GM23338 (cell line): Measurements from ENCODE around the gene QKI. TPM values are rescaled to one million over a fixed set of nuclear protein-coding genes. Genes with fewer than 3 reads are reported as not detected.

Source experiments
- ATAC-seq: fragments of 200-7000 bp; cut with Tn5 transposase; 3 replicates; pipeline ENCODE4 v1.9.1; 2020
- DNase-seq: peaks from one replicate; pipeline ENCODE4 v3.0.0-alpha.2; 2015; ENCODE audit warnings: low spot score
- H2AFZ ChIP-seq: fragments of 200-600 bp; sonication (generic); 2 replicates; pipeline ENCODE4 v1.8.0; 2016; ENCODE audit warnings: antibody characterized with exemption, mild to moderate bottlenecking, moderate library complexity
- H3F3A ChIP-seq: fragments of 200-600 bp; sonication (generic); replicated peaks from 2 replicates; pipeline ENCODE4 v1.8.0; 2017; ENCODE audit warnings: antibody characterized with exemption, mixed run types, low read depth
- H3K27ac ChIP-seq: fragments of 200-600 bp; sonication (generic); 2 replicates; pipeline ENCODE4 v1.6.1; 2016; ENCODE audit warnings: low read depth
- H3K27me3 ChIP-seq: fragments of 200-600 bp; sonication (generic); 2 replicates; pipeline ENCODE4 v1.8.0; 2016; ENCODE audit warnings: mild to moderate bottlenecking, mixed run types, moderate library complexity; ENCODE audit not compliant: insufficient read depth
- H3K36me3 ChIP-seq: fragments of 200-600 bp; sonication (generic); 2 replicates; pipeline ENCODE4 v1.8.0; 2016; ENCODE audit warnings: mild to moderate bottlenecking; ENCODE audit not compliant: insufficient read depth
- H3K4me1 ChIP-seq: fragments of 200-600 bp; sonication (generic); 2 replicates; pipeline ENCODE4 v1.8.0; 2016; ENCODE audit warnings: mild to moderate bottlenecking, moderate library complexity; ENCODE audit not compliant: insufficient read depth
- H3K4me2 ChIP-seq: fragments of 200-600 bp; sonication (generic); 2 replicates; pipeline ENCODE4 v1.7.1; 2017; ENCODE audit warnings: mixed run types
- H3K4me3 ChIP-seq: fragments of 200-600 bp; sonication (generic); 2 replicates; pipeline ENCODE4 v1.6.1; 2016; ENCODE audit warnings: mixed run types
- H3K79me2 ChIP-seq: fragments of 200-600 bp; sonication (generic); replicated peaks from 2 replicates; pipeline ENCODE4 v1.8.0; 2017; ENCODE audit warnings: mild to moderate bottlenecking; ENCODE audit not compliant: insufficient read depth
- H3K9me2 ChIP-seq: fragments of 200-600 bp; sonication (generic); 2 replicates; pipeline ENCODE4 v1.8.0; 2017; ENCODE audit not compliant: insufficient read depth
- H4K20me1 ChIP-seq: fragments of 200-600 bp; sonication (generic); replicated peaks from 2 replicates; pipeline ENCODE4 v1.8.0; 2017; ENCODE audit warnings: mild to moderate bottlenecking; ENCODE audit not compliant: insufficient read depth
- H3K27ac Mint-ChIP-seq: 2 replicates; pipeline ENCODE4 v1.8.0; 2020; ENCODE audit warnings: inconsistent platforms, mild to moderate bottlenecking, moderate library complexity, mixed read lengths
- H3K27me3 Mint-ChIP-seq: 3 replicates; pipeline ENCODE4 v1.8.0; 2022; ENCODE audit warnings: low read depth, mild to moderate bottlenecking, moderate library complexity, mixed read lengths, inconsistent platforms; ENCODE audit not compliant: insufficient read depth, poor library complexity
- H3K36me3 Mint-ChIP-seq: 3 replicates; pipeline ENCODE4 v1.8.0; 2021; ENCODE audit warnings: low read depth, mild to moderate bottlenecking, inconsistent platforms, moderate library complexity, mixed read lengths
- H3K4me1 Mint-ChIP-seq: 3 replicates; pipeline ENCODE4 v1.8.0; 2020; ENCODE audit warnings: mild to moderate bottlenecking, inconsistent platforms, mixed read lengths
- H3K4me3 Mint-ChIP-seq: 3 replicates; pipeline ENCODE4 v1.8.0; 2021; ENCODE audit warnings: moderate library complexity, mild to moderate bottlenecking, inconsistent platforms, mixed read lengths
- H3K9me3 Mint-ChIP-seq: 3 replicates; pipeline ENCODE4 v1.8.0; 2020; ENCODE audit warnings: moderate library complexity, mild to moderate bottlenecking, inconsistent platforms, mixed read lengths
- CREB1 ChIP-seq: fragments of 250-450 bp; sonication (Bioruptor Pico); IDR thresholded peaks from 2 replicates; pipeline ENCODE4 v1.5.0; 2020; ENCODE audit warnings: low read depth, mild to moderate bottlenecking, moderate library complexity
- CTCF ChIP-seq, 2 experiments: fragments of 200-600 bp in 1 of 2; sonication (generic) in 1 of 2; conservative IDR thresholded peaks; 2 replicates each; pipeline versions ENCODE4 v1.5.1 to v1.6.1; 2016 to 2017; ENCODE audit warnings: antibody characterized with exemption in 2 of 2, low read depth in 2 of 2, mild to moderate bottlenecking in 2 of 2, moderate library complexity in 1 of 2
- ETS1 ChIP-seq: IDR thresholded peaks from 2 replicates; pipeline ENCODE4 v1.6.1; 2016; ENCODE audit warnings: antibody characterized with exemption
- EZH2 ChIP-seq: fragments of 200-600 bp; sonication (generic); IDR thresholded peaks from one replicate; pipeline ENCODE4 v1.8.0; 2017; ENCODE audit warnings: antibody characterized with exemption, mild to moderate bottlenecking, low read depth; ENCODE audit not compliant: unreplicated experiment
- EZH2phosphoT487 ChIP-seq: fragments of 200-600 bp; sonication (generic); IDR thresholded peaks from one replicate; pipeline ENCODE4 v1.8.1; 2018; ENCODE audit warnings: antibody characterized with exemption; ENCODE audit not compliant: unreplicated experiment
- JUNB ChIP-seq: IDR thresholded peaks from one replicate; pipeline ENCODE4 v1.6.1; 2016; ENCODE audit warnings: antibody characterized with exemption; ENCODE audit not compliant: unreplicated experiment
- NANOG ChIP-seq: IDR thresholded peaks from 2 replicates; pipeline ENCODE4 v1.6.1; 2016; ENCODE audit warnings: antibody characterized with exemption, borderline replicate concordance
- POLR2AphosphoS5 ChIP-seq: IDR thresholded peaks from 2 replicates; pipeline ENCODE4 v1.6.1; 2016; ENCODE audit warnings: antibody characterized with exemption, low read depth
- REST ChIP-seq: IDR thresholded peaks from one replicate; pipeline ENCODE4 v1.6.1; 2018; ENCODE audit warnings: antibody characterized with exemption; ENCODE audit not compliant: unreplicated experiment
- STAT1 ChIP-seq: IDR thresholded peaks from one replicate; pipeline ENCODE4 v1.6.1; 2016; ENCODE audit warnings: antibody characterized with exemption; ENCODE audit not compliant: unreplicated experiment
- ZNF114 ChIP-seq: fragments of 250-450 bp; sonication (Bioruptor Pico); IDR thresholded peaks from 2 replicates; pipeline ENCODE4 v1.5.0; 2020; ENCODE audit warnings: mild to moderate bottlenecking, moderate library complexity
- ZNF331 ChIP-seq: fragments of 250-450 bp; sonication (Bioruptor Pico); IDR thresholded peaks from 2 replicates; pipeline ENCODE4 v1.5.0; 2020; ENCODE audit warnings: low read depth, mild to moderate bottlenecking, moderate library complexity
- ZNF462 ChIP-seq: fragments of 250-450 bp; sonication (Bioruptor Pico); IDR thresholded peaks from 2 replicates; pipeline ENCODE4 v1.5.0; 2020; ENCODE audit warnings: mild to moderate bottlenecking, moderate library complexity
- polyA plus RNA-seq: library from polyadenylated mRNA; unstranded; fragments of >200 nt; fragmentation: Nextera tagmentation; extraction: Ambion mirVana; gene quantifications from 2 replicates; pipeline ENCODE4 v1.2.1, GENCODE V29; 2016
- total RNA-seq: library from RNA; depleted of rRNA; stranded (reverse); fragments of >200 nt; shearing (Covaris generic); gene quantifications from 2 replicates; pipeline ENCODE4 v1.2.3, GENCODE V29; 2014

QKI gene
- total and polyA plus RNA-seq, 2 experiments from 2014 or later, result 60.8 to 159 TPM

GRCh38 chr6:163501439-163501838 is 86.9 kb downstream of the QKI start:
- no peak overlapping the region for H3K4me3 Mint-ChIP-seq
- Histone ChIP-seq H3K27ac (no peak overlapping the region), H4K20me1 (peaks cover 23% of the 10 kb centered on the region), H3K4me3 (no peak overlapping the region), H3K79me2 (peaks cover 100% of the 10 kb centered on the region), H3F3A (no peaks in the 10 kb centered on the region), H2AFZ (no peak overlapping the region), H3K27me3 (no peaks in the 10 kb centered on the region), H3K4me2 (no peak overlapping the region), H3K9me2 (no peaks in the 10 kb centered on the region; the same call in 1 of the 2 replicates), H3K4me1 (no peaks in the 10 kb centered on the region; the same call in 1 of the 2 replicates), H3K36me3 (no peaks in the 10 kb centered on the region)
- H3K27me3 Mint-ChIP-seq, result peaks cover 9% of the 10 kb centered on the region
- H3K36me3 Mint-ChIP-seq, result peaks cover 38% of the 10 kb centered on the region
- TF ChIP-seq EZH2 (no peak), JUNB (no peak), REST (no peak), ZNF114 (no peak), CREB1 (CRISPR knock-in tag) (no peak), CTCF (conservative IDR thresholded peaks at IDR 0.05; ENCODE audit: low read depth in 2 of 2) (no peak), POLR2AphosphoS5 (no peak), STAT1 (no peak), EZH2phosphoT487 (no peak), ZNF331 (CRISPR knock-in tag) (no peak), ZNF462 (no peak), ETS1 (no peak), NANOG (no peak)
- DNase-seq (no peak), ATAC-seq (no peak)
- peaks cover 37% of the 10 kb centered on the region for H3K9me3 Mint-ChIP-seq
- H3K4me1 Mint-ChIP-seq, result peaks cover 10% of the 10 kb centered on the region; the same call in 2 of the 3 replicates
- no peak overlapping the region for H3K27ac Mint-ChIP-seq
